Measurements from ENCODE around the gene NDUFV3. TPM values are rescaled to one million over a fixed set of nuclear protein-coding genes. Genes with fewer than 3 reads are reported as not detected.
"Not testable (repeated sequence)": the region's sequence is repeated elsewhere in the genome, so short reads cannot be mapped to it uniquely, and the experiment has no call there.

NDUFV3 gene
- total RNA-seq, 2 experiments from 2014 or later: 23.1 to 29.4 TPM

GRCh38 chr21:42929969-42930368 is 36.9 kb downstream of the NDUFV3 start:
- TF ChIP-seq CTCF (conservative IDR thresholded peaks at IDR 0.05; ENCODE audit: low read length) (no peak), EZH2phosphoT487 (IDR thresholded peaks at IDR 0.05; ENCODE audit: borderline replicate concordance, low read depth, low read length) (no peak)

GRCh38 chr21:42931560-42932235 is 38.6 kb downstream of the NDUFV3 start:
- Histone ChIP-seq H3K36me3 (ENCODE audit: insufficient read depth, low read length) (no peaks in the 10 kb centered on the region), H3K9me3 (ENCODE audit: low read length) (no peaks in the 10 kb centered on the region), H3K27ac (ENCODE audit: low read depth, low read length, poor library complexity, severe bottlenecking) (peak overlapping the region; percentile 61), H3K4me3 (ENCODE audit: low read depth, low read length, poor library complexity, severe bottlenecking) (no peak overlapping the region), H3K4me1 (ENCODE audit: insufficient read depth, low read length, poor library complexity, severe bottlenecking) (peaks cover 21% of the 10 kb centered on the region), H3K4me2 (ENCODE audit: low read length) (peak overlapping the region; percentile 48), H4K20me1 (ENCODE audit: insufficient read depth, low read length) (no peaks in the 10 kb centered on the region), H3K79me2 (ENCODE audit: insufficient read depth, low read depth, low read length) (no peaks in the 10 kb centered on the region), H2AFZ (ENCODE audit: low read length) (peak overlapping the region; percentile 69; the same call in 1 of the 2 replicates), H3K9me2 (ENCODE audit: insufficient read depth, low read length) (no peaks in the 10 kb centered on the region)
- TF ChIP-seq CTCF (conservative IDR thresholded peaks at IDR 0.05; ENCODE audit: low read length) (no peak), EZH2phosphoT487 (IDR thresholded peaks at IDR 0.05; ENCODE audit: borderline replicate concordance, low read depth, low read length) (no peak)
- ChIA-PET POLR2A (no interaction called here), CTCF (ENCODE audit: unreplicated experiment) (interaction anchor here (0.6 kb wide), 1 partner anchor 1576 kb away, joined by 6 read pairs; no protein-coding TSS in a partner anchor)
- no TSS peak for BruUV-seq (replicated peaks)
- intact Hi-C loops (cut with micrococcal nuclease; ENCODE audit: unreplicated experiment): no loop called here
- peak; percentile 37 for DNase-seq (ENCODE audit: low spot score)

More at GRCh38 chr21:42929969-42930368, 36.9 kb downstream of the NDUFV3 start:
- Histone ChIP-seq H3K27ac (ENCODE audit: low read depth, low read length, poor library complexity, severe bottlenecking) (no peak overlapping the region), H3K9me2 (ENCODE audit: insufficient read depth, low read length) (no peaks in the 10 kb centered on the region), H3K36me3 (ENCODE audit: insufficient read depth, low read length) (no peaks in the 10 kb centered on the region), H3K79me2 (ENCODE audit: insufficient read depth, low read depth, low read length) (no peaks in the 10 kb centered on the region), H4K20me1 (ENCODE audit: insufficient read depth, low read length) (no peaks in the 10 kb centered on the region), H3K4me1 (ENCODE audit: insufficient read depth, low read length, poor library complexity, severe bottlenecking) (peaks cover 19% of the 10 kb centered on the region), H3K4me3 (ENCODE audit: low read depth, low read length, poor library complexity, severe bottlenecking) (no peak overlapping the region), H3K9me3 (ENCODE audit: low read length) (no peaks in the 10 kb centered on the region), H3K4me2 (ENCODE audit: low read length) (no peak overlapping the region), H2AFZ (ENCODE audit: low read length) (no peak overlapping the region)
- ChIA-PET CTCF (ENCODE audit: unreplicated experiment) (no interaction called here), POLR2A (interaction anchor here (0.6 to 1.3 kb wide), 2 partner anchors 7 to 48 kb away, joined by 3 read pairs; no protein-coding TSS in a partner anchor)
- no TSS peak for BruUV-seq (replicated peaks)
- DNase-seq (ENCODE audit: low spot score): no peak
- intact Hi-C loops (cut with micrococcal nuclease; ENCODE audit: unreplicated experiment): no loop called here

- H3K4me3 ChIP-seq (ENCODE audit: low read depth, low read length, poor library complexity, severe bottlenecking); BruUV-seq (replicated peaks); DNase-seq (ENCODE audit: low spot score); H2AFZ ChIP-seq (ENCODE audit: low read length); H3K9me3 ChIP-seq (ENCODE audit: low read length); intact Hi-C loops (cut with micrococcal nuclease; ENCODE audit: unreplicated experiment); H3K27ac ChIP-seq (ENCODE audit: low read depth, low read length, poor library complexity, severe bottlenecking); H3K9me2 ChIP-seq (ENCODE audit: insufficient read depth, low read length); H3K79me2 ChIP-seq (ENCODE audit: insufficient read depth, low read depth, low read length); CTCF ChIA-PET (ENCODE audit: unreplicated experiment); H4K20me1 ChIP-seq (ENCODE audit: insufficient read depth, low read length); H3K36me3 ChIP-seq (ENCODE audit: insufficient read depth, low read length): not testable (repeated sequence)
- peak overlapping the region; percentile 25; the same call in 1 of the 2 replicates for H3K4me2 ChIP-seq (ENCODE audit: low read length)
- peaks cover 29% of the 10 kb centered on the region for H3K4me1 ChIP-seq (ENCODE audit: insufficient read depth, low read length, poor library complexity, severe bottlenecking)
- POLR2A ChIA-PET: interaction anchor here (0.7 kb wide), 1 partner anchor 1145 kb away, joined by 5 read pairs; no protein-coding TSS in a partner anchor
These were observed 39.4 kb downstream of the NDUFV3 start for GRCh38 chr21:42932378-42933136.

GRCh38 chr21:42933137-42933970 is 40.2 kb downstream of the NDUFV3 start:
- intact Hi-C loops (cut with micrococcal nuclease; ENCODE audit: unreplicated experiment); CTCF ChIA-PET (ENCODE audit: unreplicated experiment); H3K27ac ChIP-seq (ENCODE audit: low read depth, low read length, poor library complexity, severe bottlenecking); H2AFZ ChIP-seq (ENCODE audit: low read length); H3K9me3 ChIP-seq (ENCODE audit: low read length); BruUV-seq (replicated peaks); H3K4me3 ChIP-seq (ENCODE audit: low read depth, low read length, poor library complexity, severe bottlenecking); DNase-seq (ENCODE audit: low spot score); H3K79me2 ChIP-seq (ENCODE audit: insufficient read depth, low read depth, low read length); H3K36me3 ChIP-seq (ENCODE audit: insufficient read depth, low read length); H4K20me1 ChIP-seq (ENCODE audit: insufficient read depth, low read length); H3K9me2 ChIP-seq (ENCODE audit: insufficient read depth, low read length); H3K4me2 ChIP-seq (ENCODE audit: low read length): not testable (repeated sequence)
- POLR2A ChIA-PET: interaction anchor here (0.6 to 0.7 kb wide), 2 partner anchors 380 to 1144 kb away, joined by 5 read pairs; no protein-coding TSS in a partner anchor
- peaks cover 37% of the 10 kb centered on the region for H3K4me1 ChIP-seq (ENCODE audit: insufficient read depth, low read length, poor library complexity, severe bottlenecking)
